Lower lobe of right lung (tissue), 2 donors: ENCODE measurements around the gene STYXL1. TPM values are rescaled to one million over a fixed set of nuclear protein-coding genes. Genes with fewer than 3 reads are reported as not detected.

Experiments used
- ATAC-seq, 2 donors: fragments of 200-7000 bp; cut with Tn5 transposase; one replicate each; pipeline ENCODE4 v1.9.1; 2020 to 2022; ENCODE audit warnings: mild to moderate bottlenecking in 2 of 2, moderate library complexity in 2 of 2
- DNase-seq: peaks from one replicate; pipeline ENCODE4 v3.0.0-alpha.2; 2020
- H3K27ac ChIP-seq: fragments of 200-600 bp; one replicate; pipeline ENCODE4 v1.8.0; 2022
- H3K27me3 ChIP-seq: fragments of 200-600 bp; one replicate; pipeline ENCODE4 v1.8.0; 2022; ENCODE audit warnings: low read depth
- H3K36me3 ChIP-seq: fragments of 200-600 bp; one replicate; pipeline ENCODE4 v1.8.0; 2022; ENCODE audit warnings: mild to moderate bottlenecking
- H3K4me1 ChIP-seq: fragments of 200-600 bp; one replicate; pipeline ENCODE4 v1.8.0; 2022
- H3K4me3 ChIP-seq: fragments of 200-600 bp; one replicate; pipeline ENCODE4 v1.8.0; 2022; ENCODE audit warnings: mild to moderate bottlenecking
- H3K9me3 ChIP-seq: fragments of 200-600 bp; one replicate; pipeline ENCODE4 v1.8.0; 2022
- CTCF ChIP-seq: fragments of 200-600 bp; IDR thresholded peaks from one replicate; pipeline ENCODE4 v1.8.0; 2022; ENCODE audit warnings: antibody characterized with exemption, mild to moderate bottlenecking
- intact Hi-C: fragments of 100-400 bp; cut with DNase I; formaldehyde crosslinking; loops from one replicate; pipeline ENCODE4 v1.11.0; 2022
- total RNA-seq: library from RNA; stranded (reverse); fragmentation: NEBNext Ultra II Directional; extraction: Animal tissue kit (Norgen Biotek cat#: 25700); gene quantifications from one replicate; pipeline ENCODE4 v1.2.1, GENCODE V29; 2021
- donor health status: DM: no; HTN: yes; CAD: no; lungs with severe emphysema.

The STYXL1 gene
- total RNA-seq, 1 donor from 2014 or later: 25.6 TPM

- no peaks in the 10 kb centered on the region for H3K9me3 ChIP-seq
- DNase-seq (peak; percentile 40), ATAC-seq (no peak)
- H3K36me3 ChIP-seq: peaks cover 19% of the 10 kb centered on the region
- intact Hi-C loops: no loop called here
- TF ChIP-seq CTCF: no peak
- H3K4me1 ChIP-seq: peaks cover 19% of the 10 kb centered on the region
- no peak overlapping the region for H3K4me3 ChIP-seq
- no peak overlapping the region for H3K27ac ChIP-seq
- no peaks in the 10 kb centered on the region for H3K27me3 ChIP-seq
Measured at GRCh38 chr7:75992083-75992755, 55.6 kb downstream of the STYXL1 start.

- no peak for TF ChIP-seq CTCF
- H3K27ac ChIP-seq: no peak overlapping the region
- intact Hi-C loops: no loop called here
- H3K27me3 ChIP-seq: no peaks in the 10 kb centered on the region
- ATAC-seq (no peak), DNase-seq (peak; percentile 10)
- H3K36me3 ChIP-seq: peaks cover 26% of the 10 kb centered on the region
- no peak overlapping the region for H3K4me3 ChIP-seq
- H3K4me1 ChIP-seq: peaks cover 19% of the 10 kb centered on the region
- H3K9me3 ChIP-seq: no peaks in the 10 kb centered on the region
Measured at GRCh38 chr7:75991531-75992082, 56.2 kb downstream of the STYXL1 start.

- intact Hi-C loops: no loop called here
- H3K36me3 ChIP-seq: peaks cover 44% of the 10 kb centered on the region
- TF ChIP-seq CTCF: no peak
- peaks cover 12% of the 10 kb centered on the region for H3K4me1 ChIP-seq
- DNase-seq: peak; percentile 33
- H3K27me3 ChIP-seq: no peaks in the 10 kb centered on the region
- no peak overlapping the region for H3K27ac ChIP-seq
- no peak overlapping the region for H3K4me3 ChIP-seq
- no peak for ATAC-seq
- no peaks in the 10 kb centered on the region for H3K9me3 ChIP-seq
Measured at GRCh38 chr7:75989500-75990388, 58.1 kb downstream of the STYXL1 start.

GRCh38 chr7:75988568-75989499 lies 59.0 kb downstream of the STYXL1 start:
- H3K9me3 ChIP-seq: no peaks in the 10 kb centered on the region
- DNase-seq (peak; percentile 8), ATAC-seq (no peak)
- no peak overlapping the region for H3K27ac ChIP-seq
- peaks cover 11% of the 10 kb centered on the region for H3K4me1 ChIP-seq
- no peak for TF ChIP-seq CTCF
- H3K36me3 ChIP-seq: peaks cover 53% of the 10 kb centered on the region
- intact Hi-C loops: no loop called here
- H3K4me3 ChIP-seq: no peak overlapping the region
- no peaks in the 10 kb centered on the region for H3K27me3 ChIP-seq
